ENCODE data around the gene TES. TPM values are rescaled to one million over a fixed set of nuclear protein-coding genes. Genes with fewer than 3 reads are reported as not detected.
"Not testable (repeated sequence)": the region's sequence is repeated elsewhere in the genome, so short reads cannot be mapped to it uniquely, and the experiment has no call there.

TES gene
- total RNA-seq, 1 experiment from 2014 or later = 120 TPM

DNA sequence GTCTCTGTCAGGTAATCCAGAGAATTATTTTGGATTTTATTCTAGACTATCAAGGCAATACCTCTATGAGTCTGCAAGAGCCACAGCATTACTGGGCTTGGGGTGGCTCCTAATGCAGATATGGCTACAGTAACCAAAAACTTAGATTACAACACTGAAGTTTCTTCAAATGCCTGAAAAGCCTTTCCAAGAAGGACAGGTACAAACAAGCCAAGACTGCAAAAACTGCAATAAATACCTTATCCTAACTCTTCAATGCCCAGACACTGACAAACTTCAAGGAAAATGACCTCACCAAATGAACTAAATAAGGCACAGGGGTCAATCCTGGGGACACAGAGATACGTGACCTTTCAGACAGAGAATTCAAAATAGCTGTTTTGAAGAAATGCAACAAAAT is 82.0 kb downstream of the TES start:
- ChIA-PET CTCF (no interaction called here), POLR2A (ENCODE audit: unreplicated experiment) (no interaction called here)
- H3F3A ChIP-seq (ENCODE audit: low read length, unreplicated experiment) = no peaks in the 10 kb centered on the region
- no peak for DNase-seq
- no peak overlapping the region for H3K27ac ChIP-seq (ENCODE audit: low read length)
- peaks cover 11% of the 10 kb centered on the region; the same call in 1 of the 2 replicates for H3K4me1 ChIP-seq (ENCODE audit: insufficient read depth, low read length)
- no peak for ATAC-seq
- H3K9me3 ChIP-seq (ENCODE audit: low read length) = no peaks in the 10 kb centered on the region
- no peak overlapping the region for H3K4me2 ChIP-seq (ENCODE audit: low read length)
- intact Hi-C loops (cut with micrococcal nuclease) = no loop called here
- H3K79me2 ChIP-seq (ENCODE audit: low read length) = no peaks in the 10 kb centered on the region
- H2AFZ ChIP-seq (ENCODE audit: low read length) = no peak overlapping the region
- BruUV-seq (replicated peaks) = no TSS peak
- H3K36me3 ChIP-seq (ENCODE audit: low read depth, low read length) = no peaks in the 10 kb centered on the region; the same call in 1 of the 2 replicates
- H4K20me1 ChIP-seq (ENCODE audit: low read length) = no peaks in the 10 kb centered on the region
- TF ChIP-seq, protein P1, sequence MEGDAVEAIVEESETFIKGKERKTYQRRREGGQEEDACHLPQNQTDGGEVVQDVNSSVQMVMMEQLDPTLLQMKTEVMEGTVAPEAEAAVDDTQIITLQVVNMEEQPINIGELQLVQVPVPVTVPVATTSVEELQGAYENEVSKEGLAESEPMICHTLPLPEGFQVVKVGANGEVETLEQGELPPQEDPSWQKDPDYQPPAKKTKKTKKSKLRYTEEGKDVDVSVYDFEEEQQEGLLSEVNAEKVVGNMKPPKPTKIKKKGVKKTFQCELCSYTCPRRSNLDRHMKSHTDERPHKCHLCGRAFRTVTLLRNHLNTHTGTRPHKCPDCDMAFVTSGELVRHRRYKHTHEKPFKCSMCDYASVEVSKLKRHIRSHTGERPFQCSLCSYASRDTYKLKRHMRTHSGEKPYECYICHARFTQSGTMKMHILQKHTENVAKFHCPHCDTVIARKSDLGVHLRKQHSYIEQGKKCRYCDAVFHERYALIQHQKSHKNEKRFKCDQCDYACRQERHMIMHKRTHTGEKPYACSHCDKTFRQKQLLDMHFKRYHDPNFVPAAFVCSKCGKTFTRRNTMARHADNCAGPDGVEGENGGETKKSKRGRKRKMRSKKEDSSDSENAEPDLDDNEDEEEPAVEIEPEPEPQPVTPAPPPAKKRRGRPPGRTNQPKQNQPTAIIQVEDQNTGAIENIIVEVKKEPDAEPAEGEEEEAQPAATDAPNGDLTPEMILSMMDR (conservative IDR thresholded peaks at IDR 0.05; ENCODE audit: low read depth, low read length) = no peak
- no peak for TF ChIP-seq EZH2phosphoT487 (IDR thresholded peaks at IDR 0.05; ENCODE audit: borderline replicate concordance, low read length)
- no peak for TF ChIP-seq EZH2 (IDR thresholded peaks at IDR 0.05; ENCODE audit: low read length, unreplicated experiment)
- no peak overlapping the region for H3K9ac ChIP-seq (ENCODE audit: low read length)
- H3K27me3 ChIP-seq (ENCODE audit: low read length) = no peaks in the 10 kb centered on the region
- no peak overlapping the region for H3K4me3 ChIP-seq (ENCODE audit: low read length)
- H3K9me2 ChIP-seq (replicated peaks; ENCODE audit: low read length) = no peaks in the 10 kb centered on the region

DNA sequence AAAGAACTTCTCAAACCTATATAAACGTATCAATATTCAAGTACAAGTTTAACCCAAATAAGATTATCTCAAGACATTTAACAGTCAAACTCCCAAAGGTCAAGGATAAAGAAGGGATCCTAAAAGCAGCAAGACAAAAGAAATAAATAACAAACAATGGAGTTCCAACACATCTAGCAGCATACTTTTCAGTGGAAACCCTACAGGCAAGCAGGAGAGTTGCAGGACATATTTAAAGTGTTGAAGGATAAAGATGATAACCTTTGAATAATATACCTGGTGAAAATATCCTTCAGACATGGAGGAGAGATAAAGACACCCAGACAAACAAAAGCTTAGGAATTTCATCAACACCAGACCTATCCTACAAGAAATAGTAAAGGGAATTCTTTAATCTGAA is 82.8 kb downstream of the TES start:
- Histone ChIP-seq H3K27me3 (ENCODE audit: low read length) (no peaks in the 10 kb centered on the region), H3K9me2 (replicated peaks; ENCODE audit: low read length) (no peaks in the 10 kb centered on the region), H3K36me3 (ENCODE audit: low read depth, low read length) (no peaks in the 10 kb centered on the region; the same call in 1 of the 2 replicates), H3K9me3 (ENCODE audit: low read length) (no peaks in the 10 kb centered on the region), H3K27ac (ENCODE audit: low read length) (no peak overlapping the region), H3K9ac (ENCODE audit: low read length) (no peak overlapping the region), H3K4me1 (ENCODE audit: insufficient read depth, low read length) (peaks cover 5% of the 10 kb centered on the region; the same call in 1 of the 2 replicates), H3K79me2 (ENCODE audit: low read length) (no peaks in the 10 kb centered on the region), H3K4me2 (ENCODE audit: low read length) (no peak overlapping the region), H2AFZ (ENCODE audit: low read length) (no peak overlapping the region), H4K20me1 (ENCODE audit: low read length) (no peaks in the 10 kb centered on the region), H3K4me3 (ENCODE audit: low read length) (no peak overlapping the region), H3F3A (ENCODE audit: low read length, unreplicated experiment) (no peaks in the 10 kb centered on the region)
- ChIA-PET POLR2A (ENCODE audit: unreplicated experiment) (no interaction called here), CTCF (no interaction called here)
- TF ChIP-seq, protein P1 (conservative IDR thresholded peaks at IDR 0.05; ENCODE audit: low read depth, low read length) = peak; percentile 42; the same call in 1 of the 2 replicates
- no peak for TF ChIP-seq EZH2 (IDR thresholded peaks at IDR 0.05; ENCODE audit: low read length, unreplicated experiment)
- DNase-seq (no peak), ATAC-seq (no peak)
- intact Hi-C loops (cut with micrococcal nuclease) = no loop called here
- no TSS peak for BruUV-seq (replicated peaks)

GRCh38 chr7:116293633-116294032 is 83.3 kb downstream of the TES start:
- H3K27ac ChIP-seq (ENCODE audit: low read length) = no peak overlapping the region
- DNase-seq (no peak), ATAC-seq (no peak)
- no peak overlapping the region for H2AFZ ChIP-seq (ENCODE audit: low read length)
- H3F3A ChIP-seq (ENCODE audit: low read length, unreplicated experiment) = no peaks in the 10 kb centered on the region
- POLR2A ChIA-PET (ENCODE audit: unreplicated experiment) = no interaction called here
- H4K20me1 ChIP-seq (ENCODE audit: low read length) = no peaks in the 10 kb centered on the region
- H3K27me3 ChIP-seq (ENCODE audit: low read length) = no peaks in the 10 kb centered on the region
- peaks cover 2% of the 10 kb centered on the region; the same call in 1 of the 2 replicates for H3K4me1 ChIP-seq (ENCODE audit: insufficient read depth, low read length)
- CTCF ChIA-PET = no interaction called here
- no peaks in the 10 kb centered on the region for H3K9me2 ChIP-seq (replicated peaks; ENCODE audit: low read length)
- no TSS peak for BruUV-seq (replicated peaks)
- H3K4me2 ChIP-seq (ENCODE audit: low read length) = no peak overlapping the region
- no peaks in the 10 kb centered on the region; the same call in 1 of the 2 replicates for H3K36me3 ChIP-seq (ENCODE audit: low read depth, low read length)
- H3K79me2 ChIP-seq (ENCODE audit: low read length) = no peaks in the 10 kb centered on the region
- TF ChIP-seq EZH2phosphoT487 (IDR thresholded peaks at IDR 0.05; ENCODE audit: borderline replicate concordance, low read length) (no peak), EZH2 (IDR thresholded peaks at IDR 0.05; ENCODE audit: low read length, unreplicated experiment) (no peak)
- TF ChIP-seq, protein P1 (conservative IDR thresholded peaks at IDR 0.05; ENCODE audit: low read depth, low read length) = no peak
- H3K9ac ChIP-seq (ENCODE audit: low read length) = no peak overlapping the region
- H3K4me3 ChIP-seq (ENCODE audit: low read length) = no peak overlapping the region
- intact Hi-C loops (cut with micrococcal nuclease) = no loop called here
- H3K9me3 ChIP-seq (ENCODE audit: low read length) = no peaks in the 10 kb centered on the region

DNA sequence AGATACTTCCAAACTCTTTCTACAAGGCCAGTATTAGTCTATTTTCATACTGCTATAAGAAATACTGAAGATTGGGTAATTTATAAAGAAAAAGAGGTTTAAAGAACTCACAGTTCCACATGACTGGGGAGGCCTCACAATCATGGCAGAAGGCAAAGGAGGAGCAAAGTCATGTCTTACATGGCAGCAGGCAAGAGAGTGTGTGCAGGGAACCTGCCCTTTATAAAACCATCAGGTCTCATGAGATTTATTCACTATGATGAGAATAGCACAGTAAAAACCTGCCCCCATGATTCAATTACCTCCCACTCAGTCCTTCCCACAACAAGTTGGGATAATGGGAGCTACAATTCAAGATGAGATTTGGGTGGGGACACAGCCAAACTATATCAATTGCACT is 85.6 kb downstream of the TES start:
- CTCF ChIA-PET; H3K9ac ChIP-seq (ENCODE audit: low read length); DNase-seq; H3K4me2 ChIP-seq (ENCODE audit: low read length); intact Hi-C loops (cut with micrococcal nuclease); H3K27me3 ChIP-seq (ENCODE audit: low read length); POLR2A ChIA-PET (ENCODE audit: unreplicated experiment); H3K27ac ChIP-seq (ENCODE audit: low read length); BruUV-seq (replicated peaks); H4K20me1 ChIP-seq (ENCODE audit: low read length); H3K36me3 ChIP-seq (ENCODE audit: low read depth, low read length); H2AFZ ChIP-seq (ENCODE audit: low read length); H3K9me3 ChIP-seq (ENCODE audit: low read length); H3F3A ChIP-seq (ENCODE audit: low read length, unreplicated experiment); H3K9me2 ChIP-seq (replicated peaks; ENCODE audit: low read length); H3K4me3 ChIP-seq (ENCODE audit: low read length); H3K79me2 ChIP-seq (ENCODE audit: low read length); H3K4me1 ChIP-seq (ENCODE audit: insufficient read depth, low read length); ATAC-seq: not testable (repeated sequence)
